Astrocyte (in vitro differentiated cells and primary cell): Measurements from ENCODE around the gene IGSF1. TPM values are rescaled to one million over a fixed set of nuclear protein-coding genes. Genes with fewer than 3 reads are reported as not detected.
"Not testable (repeated sequence)": the region's sequence is repeated elsewhere in the genome, so short reads cannot be mapped to it uniquely, and the experiment has no call there.

Source experiments
- DNase-seq: peaks from one replicate; pipeline ENCODE4 v3.0.0-alpha.2; 2010; ENCODE audit warnings: low read depth
- FAIRE-seq: peaks from 2 replicates; lab custom pipeline; 2011; peaks lifted over from hg19 to GRCh38; lab: Jason Lieb, UNC
- H2AFZ ChIP-seq: 2 replicates; pipeline ENCODE4 v1.6.0; 2012; ENCODE audit warnings: low read depth, low read length, inconsistent platforms
- H3K27ac ChIP-seq: 2 replicates; pipeline ENCODE4 v1.5.1; 2011; ENCODE audit warnings: low read depth, low read length, inconsistent platforms
- H3K27me3 ChIP-seq: 2 replicates; pipeline ENCODE4 v1.6.0; 2011; ENCODE audit warnings: low read length, inconsistent platforms; ENCODE audit not compliant: insufficient read depth
- H3K36me3 ChIP-seq: 2 replicates; pipeline ENCODE4 v1.5.1; 2011; ENCODE audit warnings: low read length, inconsistent platforms; ENCODE audit not compliant: insufficient read depth
- H3K4me1 ChIP-seq: 2 replicates; pipeline ENCODE4 v1.5.1; 2011; ENCODE audit warnings: low read length, inconsistent platforms; ENCODE audit not compliant: insufficient read depth
- H3K4me2 ChIP-seq: 2 replicates; pipeline ENCODE4 v1.6.0; 2012; ENCODE audit warnings: low read length, inconsistent platforms
- H3K4me3 ChIP-seq: 2 replicates; pipeline ENCODE4 v1.5.1; 2011; ENCODE audit warnings: low read depth, mild to moderate bottlenecking, low read length, inconsistent platforms; ENCODE audit not compliant: insufficient read depth
- H3K79me2 ChIP-seq: 2 replicates; pipeline ENCODE4 v1.6.0; 2012; ENCODE audit warnings: mild to moderate bottlenecking, low read length, inconsistent platforms; ENCODE audit not compliant: insufficient read depth
- H3K9ac ChIP-seq: 2 replicates; pipeline ENCODE4 v1.6.0; 2012; ENCODE audit warnings: mild to moderate bottlenecking, low read length, inconsistent platforms
- H3K9me3 ChIP-seq: 2 replicates; pipeline ENCODE4 v1.5.1; 2012; ENCODE audit warnings: low read depth, mild to moderate bottlenecking, low read length, inconsistent platforms; ENCODE audit not compliant: insufficient read depth
- H4K20me1 ChIP-seq: 2 replicates; pipeline ENCODE4 v1.6.0; 2012; ENCODE audit warnings: low read length, inconsistent platforms; ENCODE audit not compliant: insufficient read depth
- H3K27ac Mint-ChIP-seq: one replicate; pipeline ENCODE4 v1.8.0; 2021; ENCODE audit warnings: mild to moderate bottlenecking, mixed read lengths; ENCODE audit not compliant: unreplicated experiment
- H3K27me3 Mint-ChIP-seq: one replicate; pipeline ENCODE4 v1.8.0; 2021; ENCODE audit warnings: low read depth, mixed read lengths; ENCODE audit not compliant: unreplicated experiment
- H3K36me3 Mint-ChIP-seq: one replicate; pipeline ENCODE4 v1.8.0; 2021; ENCODE audit warnings: low read depth, mixed read lengths; ENCODE audit not compliant: unreplicated experiment
- H3K4me1 Mint-ChIP-seq: one replicate; pipeline ENCODE4 v1.8.0; 2021; ENCODE audit warnings: low read depth, mixed read lengths; ENCODE audit not compliant: unreplicated experiment
- H3K4me3 Mint-ChIP-seq: one replicate; pipeline ENCODE4 v1.8.0; 2021; ENCODE audit warnings: mild to moderate bottlenecking, moderate library complexity, mixed read lengths; ENCODE audit not compliant: unreplicated experiment
- H3K9me3 Mint-ChIP-seq: one replicate; pipeline ENCODE4 v1.8.0; 2021; ENCODE audit warnings: mild to moderate bottlenecking, mixed read lengths; ENCODE audit not compliant: unreplicated experiment
- EZH2 ChIP-seq: IDR thresholded peaks from 2 replicates; pipeline ENCODE4 v1.6.1; 2012; ENCODE audit warnings: mild to moderate bottlenecking, low read length, inconsistent platforms; ENCODE audit not compliant: insufficient read depth
- total RNA-seq: library from RNA; stranded (reverse); gene quantifications from 2 replicates; pipeline ENCODE4 v1.2.1, GENCODE V29; 2021
- TF ChIP-seq, protein P1 (sequence below): IDR thresholded peaks from 2 replicates; pipeline ENCODE4 v1.5.1; 2011; ENCODE audit warnings: low read depth, mild to moderate bottlenecking, inconsistent platforms, low read length, moderate library complexity; ENCODE audit not compliant: insufficient read depth

The IGSF1 gene
- total RNA-seq, 1 donor from 2014 or later = 2.5 TPM

DNA sequence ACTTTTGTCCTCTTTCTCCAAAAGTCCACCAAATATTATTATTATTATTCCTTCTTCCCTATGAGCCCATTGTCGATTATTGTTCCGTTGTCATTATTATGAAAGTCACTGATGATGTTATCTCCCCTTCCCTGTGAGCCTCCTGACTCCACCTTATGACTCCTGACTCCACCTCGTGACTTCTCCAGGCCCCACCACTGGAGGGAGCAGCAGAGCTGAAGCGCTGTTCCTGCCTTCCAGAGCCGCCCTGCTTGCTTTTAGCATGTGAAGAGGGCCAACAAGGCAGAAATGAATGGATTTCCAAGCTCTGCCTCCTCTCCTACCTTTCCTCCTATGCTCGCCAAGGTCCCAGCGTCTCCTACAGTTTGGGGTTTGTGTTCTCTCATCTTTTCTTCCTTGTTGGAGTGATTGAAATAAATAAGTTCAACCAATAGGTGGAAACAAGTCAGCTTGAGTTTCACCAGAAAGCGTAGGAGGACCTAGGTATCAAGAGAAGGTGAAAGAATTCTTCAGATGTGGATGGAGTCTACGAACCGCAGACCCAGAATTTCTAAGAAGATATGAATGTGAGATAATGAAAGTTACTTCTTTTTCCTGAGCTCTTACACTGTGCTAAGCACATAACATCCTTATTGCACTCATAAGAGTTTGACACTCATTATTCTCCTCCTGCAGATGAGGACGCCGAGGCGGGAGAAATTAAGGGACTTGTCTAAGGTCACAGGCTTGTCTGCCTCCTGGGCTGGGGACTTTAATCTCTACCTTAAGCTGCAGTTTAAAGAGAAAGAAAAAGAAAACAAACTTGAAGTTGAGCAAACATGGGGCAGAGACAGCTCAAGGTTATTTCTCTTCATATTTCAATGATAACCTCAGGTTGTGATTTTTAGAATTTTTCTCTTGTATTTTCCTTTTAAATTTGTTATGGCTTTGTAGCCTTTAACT, 26.1 kb downstream of the IGSF1 start:
- Histone ChIP-seq H3K27ac (no peak overlapping the region), H3K79me2 (no peaks in the 10 kb centered on the region), H4K20me1 (no peaks in the 10 kb centered on the region), H2AFZ (no peak overlapping the region), H3K27me3 (no peaks in the 10 kb centered on the region), H3K9me3 (no peaks in the 10 kb centered on the region), H3K36me3 (no peaks in the 10 kb centered on the region), H3K9ac (no peak overlapping the region), H3K4me2 (no peak overlapping the region), H3K4me1 (no peaks in the 10 kb centered on the region), H3K4me3 (no peak overlapping the region)
- DNase-seq = no peak
- Mint-ChIP-seq H3K4me3 (no peak overlapping the region), H3K27ac (no peak overlapping the region), H3K9me3 (no peaks in the 10 kb centered on the region), H3K36me3 (no peaks in the 10 kb centered on the region), H3K4me1 (peaks cover 5% of the 10 kb centered on the region), H3K27me3 (no peaks in the 10 kb centered on the region)
- TF ChIP-seq, protein P1, sequence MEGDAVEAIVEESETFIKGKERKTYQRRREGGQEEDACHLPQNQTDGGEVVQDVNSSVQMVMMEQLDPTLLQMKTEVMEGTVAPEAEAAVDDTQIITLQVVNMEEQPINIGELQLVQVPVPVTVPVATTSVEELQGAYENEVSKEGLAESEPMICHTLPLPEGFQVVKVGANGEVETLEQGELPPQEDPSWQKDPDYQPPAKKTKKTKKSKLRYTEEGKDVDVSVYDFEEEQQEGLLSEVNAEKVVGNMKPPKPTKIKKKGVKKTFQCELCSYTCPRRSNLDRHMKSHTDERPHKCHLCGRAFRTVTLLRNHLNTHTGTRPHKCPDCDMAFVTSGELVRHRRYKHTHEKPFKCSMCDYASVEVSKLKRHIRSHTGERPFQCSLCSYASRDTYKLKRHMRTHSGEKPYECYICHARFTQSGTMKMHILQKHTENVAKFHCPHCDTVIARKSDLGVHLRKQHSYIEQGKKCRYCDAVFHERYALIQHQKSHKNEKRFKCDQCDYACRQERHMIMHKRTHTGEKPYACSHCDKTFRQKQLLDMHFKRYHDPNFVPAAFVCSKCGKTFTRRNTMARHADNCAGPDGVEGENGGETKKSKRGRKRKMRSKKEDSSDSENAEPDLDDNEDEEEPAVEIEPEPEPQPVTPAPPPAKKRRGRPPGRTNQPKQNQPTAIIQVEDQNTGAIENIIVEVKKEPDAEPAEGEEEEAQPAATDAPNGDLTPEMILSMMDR = no peak
- peak; percentile 81 for FAIRE-seq

DNA sequence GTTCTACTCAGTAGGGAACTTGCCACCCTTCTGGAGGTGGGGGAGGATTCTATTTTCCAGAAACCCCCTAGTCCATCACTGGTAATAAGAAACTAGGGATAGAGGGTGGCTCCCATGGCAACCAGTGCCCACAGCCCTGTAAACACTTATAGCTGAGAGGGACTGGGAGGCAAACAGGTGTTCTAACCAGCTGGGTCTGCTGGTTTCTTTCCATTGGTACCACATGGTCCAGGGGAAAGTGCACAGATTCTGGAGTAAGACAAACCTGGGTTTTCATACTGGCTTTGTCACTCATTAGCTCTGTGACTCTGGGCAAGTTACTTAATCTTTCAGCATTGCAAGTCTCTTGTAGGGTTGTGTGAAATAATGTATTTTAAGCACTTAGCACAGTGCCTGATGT, 26.9 kb downstream of the IGSF1 start:
- H3K4me1 Mint-ChIP-seq = peaks cover 5% of the 10 kb centered on the region
- no peak for TF ChIP-seq EZH2
- TF ChIP-seq, protein P1 = no peak
- no peaks in the 10 kb centered on the region for H3K36me3 Mint-ChIP-seq
- no peak overlapping the region for H3K27ac Mint-ChIP-seq
- DNase-seq (no peak), FAIRE-seq (no peak)
- no peaks in the 10 kb centered on the region for H3K9me3 ChIP-seq
- H3K4me3 Mint-ChIP-seq = no peak overlapping the region
- H3K27me3 Mint-ChIP-seq = no peaks in the 10 kb centered on the region
- H4K20me1 ChIP-seq = no peaks in the 10 kb centered on the region
- no peak overlapping the region for H3K27ac ChIP-seq
- no peaks in the 10 kb centered on the region for H3K36me3 ChIP-seq
- no peaks in the 10 kb centered on the region for H3K9me3 Mint-ChIP-seq
- H3K4me3 ChIP-seq = no peak overlapping the region
- H2AFZ ChIP-seq = no peak overlapping the region
- no peak overlapping the region for H3K9ac ChIP-seq
- H3K27me3 ChIP-seq = no peaks in the 10 kb centered on the region
- no peak overlapping the region for H3K4me2 ChIP-seq
- H3K79me2 ChIP-seq = no peaks in the 10 kb centered on the region
- no peaks in the 10 kb centered on the region for H3K4me1 ChIP-seq

DNA sequence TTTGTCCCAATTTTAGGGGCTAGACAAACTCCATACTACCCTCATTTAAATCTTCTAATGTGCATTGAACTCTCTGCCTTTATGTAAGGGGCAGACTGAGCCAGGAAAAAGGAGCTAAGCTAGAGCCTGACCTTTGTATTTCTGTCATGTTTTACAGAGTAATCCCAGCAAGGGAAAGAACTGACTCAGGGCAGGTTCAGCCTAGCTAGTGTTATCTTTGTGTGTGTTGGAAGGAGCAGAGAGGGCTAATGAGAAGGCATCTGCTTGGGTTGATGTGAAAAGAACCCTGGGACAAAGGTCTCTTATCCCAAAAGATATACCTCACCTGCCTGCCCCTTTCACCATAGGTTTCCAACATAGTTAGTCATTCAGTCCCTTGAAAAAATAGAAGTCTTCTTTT, 31.7 kb downstream of the IGSF1 start:
- Mint-ChIP-seq H3K36me3 (no peaks in the 10 kb centered on the region), H3K9me3 (no peaks in the 10 kb centered on the region), H3K27ac (no peak overlapping the region), H3K4me1 (no peaks in the 10 kb centered on the region), H3K27me3 (no peaks in the 10 kb centered on the region), H3K4me3 (no peak overlapping the region)
- no peaks in the 10 kb centered on the region for H3K27me3 ChIP-seq
- no peak overlapping the region for H3K4me2 ChIP-seq
- TF ChIP-seq, protein P1 = no peak
- no peaks in the 10 kb centered on the region for H3K36me3 ChIP-seq
- no peak overlapping the region for H2AFZ ChIP-seq
- no peaks in the 10 kb centered on the region for H3K9me3 ChIP-seq
- no peak overlapping the region for H3K4me3 ChIP-seq
- H4K20me1 ChIP-seq = no peaks in the 10 kb centered on the region
- FAIRE-seq = peak; percentile 45
- no peaks in the 10 kb centered on the region for H3K4me1 ChIP-seq
- no peak overlapping the region for H3K9ac ChIP-seq
- DNase-seq = no peak
- H3K27ac ChIP-seq = no peak overlapping the region
- H3K79me2 ChIP-seq = no peaks in the 10 kb centered on the region

DNA sequence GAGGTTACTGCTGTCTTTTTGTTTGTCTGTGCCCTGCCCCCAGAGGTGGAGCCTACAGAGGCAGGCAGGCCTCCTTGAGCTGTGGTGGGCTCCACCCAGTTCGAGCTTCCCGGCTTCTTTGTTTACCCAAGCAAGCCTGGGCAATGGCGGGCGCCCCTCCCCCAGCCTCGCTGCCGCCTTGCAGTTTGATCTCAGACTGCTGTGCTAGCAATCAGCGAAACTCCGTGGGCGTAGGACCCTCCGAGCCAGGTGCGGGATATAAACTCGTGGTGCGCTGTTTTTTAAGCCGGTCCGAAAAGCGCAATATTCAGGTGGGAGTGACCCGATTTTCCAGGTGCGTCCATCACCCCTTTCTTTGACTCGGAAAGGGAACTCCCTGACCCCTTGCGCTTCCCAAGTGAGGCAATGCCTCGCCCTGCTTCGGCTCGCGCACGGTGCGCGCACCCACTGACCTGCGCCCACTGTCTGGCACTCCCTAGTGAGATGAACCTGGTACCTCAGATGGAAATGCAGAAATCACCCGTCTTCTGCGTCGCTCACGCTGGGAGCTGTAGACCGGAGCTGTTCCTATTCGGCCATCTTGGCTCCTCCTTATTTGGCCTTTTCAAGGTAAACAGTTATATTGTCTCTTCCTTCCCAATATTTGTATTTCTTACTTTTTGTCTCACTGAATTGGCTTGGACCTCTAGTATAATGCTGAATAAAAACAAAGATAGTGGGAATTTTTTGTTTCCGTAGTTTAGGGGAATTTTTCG, 37.9 kb downstream of the IGSF1 start:
- H3K4me1 Mint-ChIP-seq, H3K9me3 ChIP-seq, H3K4me2 ChIP-seq, H3K27ac ChIP-seq, H3K9me3 Mint-ChIP-seq, H2AFZ ChIP-seq, H4K20me1 ChIP-seq, H3K79me2 ChIP-seq, DNase-seq, FAIRE-seq, H3K36me3 ChIP-seq, H3K36me3 Mint-ChIP-seq, H3K4me3 Mint-ChIP-seq, H3K9ac ChIP-seq, H3K27me3 Mint-ChIP-seq, H3K27ac Mint-ChIP-seq, H3K27me3 ChIP-seq, H3K4me1 ChIP-seq, H3K4me3 ChIP-seq: not testable (repeated sequence)
